IPS-11a (cell line): ENCODE data around the gene EPHA10.

Experiments used
- H3K4me3 ChIP-seq: one replicate; pipeline ENCODE4 v1.5.1; 2013; ENCODE audit warnings: low read depth, low read length, control low read depth

EPHA10 gene

DNA sequence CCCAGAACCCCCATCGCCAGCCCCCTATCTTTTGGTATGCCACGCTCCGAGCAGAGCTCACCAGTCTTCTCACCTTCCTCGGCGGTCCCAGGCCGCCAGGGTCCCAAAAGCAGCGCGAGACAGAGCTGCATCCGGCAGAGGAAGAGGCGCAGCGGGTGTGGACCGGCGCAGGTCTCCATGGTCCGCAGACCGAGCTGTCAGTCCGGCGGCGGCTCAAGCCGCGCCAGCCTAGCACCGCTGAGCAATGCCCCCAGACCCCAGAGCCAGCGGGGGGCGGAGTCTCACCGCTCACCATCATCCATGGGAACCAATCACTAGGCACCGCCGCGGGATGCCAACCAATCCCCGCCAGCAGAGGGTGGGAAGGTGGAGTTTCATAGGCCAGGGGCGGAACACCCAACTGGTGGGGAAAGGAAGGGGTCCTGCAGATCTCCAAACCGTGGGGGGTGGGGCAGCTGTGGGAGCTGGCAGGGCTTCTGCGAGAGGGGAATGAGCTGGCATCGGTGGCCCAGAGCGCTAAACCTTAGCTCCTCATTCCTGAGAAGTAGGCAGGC, at the start of gene EPHA10:
EPHA10 (minus strand) TSS at position 233 of the 554 bp plus-strand sequence; CDS start at position 179, 54 bp downstream.
- H3K4me3 ChIP-seq = no peak within 1 kb of the TSS

GRCh38 chr1:37814252-37814651, 49.3 kb upstream of the EPHA10 start:
- H3K4me3 ChIP-seq = no peak overlapping the region

DNA sequence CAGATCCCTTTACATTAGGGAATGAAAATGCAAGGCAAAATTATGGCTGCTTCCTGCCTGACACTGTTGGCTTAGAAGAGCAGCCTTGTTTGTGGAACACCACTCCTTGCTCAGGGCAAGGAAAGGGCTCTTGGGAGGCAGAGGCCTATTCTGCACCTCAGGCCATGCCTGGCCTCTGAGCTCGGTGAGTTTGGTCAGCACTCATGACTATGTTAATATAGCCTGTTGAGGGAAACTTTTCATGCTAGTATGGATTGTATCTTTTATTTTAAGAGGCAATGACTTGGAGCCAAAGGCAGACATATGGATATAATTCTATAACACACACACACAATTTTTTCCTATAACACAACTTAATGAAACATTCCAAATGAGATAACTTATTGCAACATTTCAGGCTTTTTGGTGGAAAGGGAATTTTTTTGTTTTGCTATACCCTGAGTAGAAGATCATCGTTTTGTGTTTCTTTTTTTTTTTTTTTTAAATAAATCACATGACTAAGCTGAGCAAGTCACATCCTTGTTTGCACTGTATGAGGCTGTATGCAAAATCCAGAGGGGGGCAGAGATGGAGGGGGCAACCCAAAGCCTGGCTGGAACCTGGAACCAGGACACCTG, 48.7 kb upstream of the EPHA10 start:
- H3K4me3 ChIP-seq = no peak overlapping the region

DNA sequence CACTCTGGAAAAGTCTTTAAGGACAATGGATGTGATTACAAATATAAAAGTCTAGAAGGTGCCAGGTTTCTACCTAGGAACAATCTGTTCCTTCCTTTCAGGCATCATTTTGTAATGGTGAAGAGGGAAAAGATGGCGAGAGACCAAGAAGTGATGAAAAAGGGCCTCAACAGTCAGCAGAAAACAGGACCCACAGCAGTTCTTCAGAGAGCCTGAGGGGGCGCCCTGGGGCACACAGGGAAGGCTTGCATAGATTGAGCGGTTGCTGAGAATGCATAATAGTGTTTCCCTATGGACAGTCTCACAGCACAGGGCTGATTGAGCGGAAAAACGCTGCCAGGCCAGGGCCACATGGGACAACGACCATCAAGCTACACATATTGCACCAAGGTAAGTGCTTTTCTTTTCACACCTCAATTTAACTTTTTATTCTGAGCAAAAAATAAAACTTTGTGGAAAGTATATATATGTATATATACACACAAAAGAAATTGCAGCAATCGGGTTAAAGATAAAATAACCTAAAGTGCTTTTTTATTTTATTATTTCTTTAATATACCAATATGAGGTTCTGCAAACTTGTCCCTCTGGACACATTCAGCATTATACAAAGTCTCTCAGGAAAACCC, 46.2 kb upstream of the EPHA10 start:
- no peak overlapping the region for H3K4me3 ChIP-seq

GRCh38 chr1:37809942-37810341, 45.0 kb upstream of the EPHA10 start:
- no peak overlapping the region for H3K4me3 ChIP-seq

DNA sequence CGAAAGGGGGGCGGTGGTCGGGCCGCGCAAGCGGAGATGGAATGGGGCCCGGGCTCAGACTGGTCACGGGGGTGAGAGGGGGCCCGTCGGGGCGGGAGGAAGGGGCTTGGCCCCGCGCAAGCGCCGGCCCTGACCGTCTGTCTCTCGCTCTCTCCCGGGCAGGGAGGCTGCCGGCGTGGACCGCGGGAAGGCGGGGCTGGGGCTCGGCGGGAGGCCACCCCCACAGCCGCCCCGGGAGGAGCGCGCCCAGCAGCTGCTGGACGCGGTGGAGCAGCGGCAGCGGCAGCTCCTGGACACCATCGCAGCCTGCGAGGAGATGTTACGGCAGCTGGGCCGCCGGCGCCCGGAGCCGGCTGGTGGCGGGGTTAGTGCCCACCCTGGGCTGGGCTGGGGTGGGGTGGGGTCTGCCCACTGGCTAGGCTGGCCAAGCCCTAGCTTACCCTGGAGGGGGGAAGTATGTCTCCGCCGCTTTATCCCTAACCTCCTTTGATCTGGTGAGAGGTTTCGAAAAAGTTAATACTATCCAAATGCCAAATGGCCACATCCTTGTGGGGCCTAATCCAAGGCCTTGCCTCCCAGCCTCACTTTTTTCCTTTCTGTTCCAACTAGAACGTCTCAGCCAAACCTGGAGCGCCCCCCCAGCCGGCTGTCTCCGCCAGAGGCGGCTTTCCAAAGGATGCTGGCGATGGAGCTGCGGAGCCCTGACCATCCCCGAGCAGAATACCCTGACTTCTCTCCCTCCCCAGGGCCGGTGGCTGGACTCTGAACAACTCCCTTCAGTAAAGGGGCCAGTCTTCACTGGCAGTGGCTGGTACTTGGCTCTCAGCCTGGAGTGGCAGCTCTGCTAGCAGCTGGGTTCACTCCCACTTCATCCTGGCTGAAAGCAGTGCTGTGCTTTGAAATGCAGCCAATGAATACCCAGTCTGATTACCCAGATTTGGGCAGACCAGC, 43.7 kb upstream of the EPHA10 start:
- H3K4me3 ChIP-seq = peak overlapping the region; percentile 88

GRCh38 chr1:37807555-37808368, 42.8 kb upstream of the EPHA10 start, which contains the start of the genes C1orf122 and YRDC:
Gene C1orf122, plus strand, starts transcription at chr1:37807790. Its CDS starts 615 bp downstream, at chr1:37808405.
Gene YRDC, minus strand, starts transcription at chr1:37808208. Its CDS starts 28 bp downstream, at chr1:37808180.
- H3K4me3 ChIP-seq = peak within 1 kb of the TSS; percentile 88

DNA sequence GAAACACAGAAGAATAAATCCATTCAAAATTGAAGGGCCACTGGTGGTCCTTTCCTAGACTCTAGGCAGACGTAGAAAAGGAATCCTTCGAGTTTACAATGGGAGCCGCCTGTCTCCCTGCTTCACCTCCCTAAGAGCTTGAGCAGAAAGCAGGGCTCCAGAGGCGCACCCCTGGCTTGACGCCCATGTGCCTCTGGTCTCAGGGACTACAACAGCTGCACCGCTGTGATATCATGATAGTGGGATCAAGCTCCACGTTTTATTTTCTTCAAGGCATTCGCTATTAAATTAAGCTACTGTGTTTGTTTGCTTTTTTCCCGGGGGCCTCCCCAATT, 42.3 kb upstream of the EPHA10 start:
- peak overlapping the region; percentile 88 for H3K4me3 ChIP-seq

- no peak overlapping the region for H3K4me3 ChIP-seq
Measured at GRCh38 chr1:37802439-37802838, 37.5 kb upstream of the EPHA10 start.

DNA sequence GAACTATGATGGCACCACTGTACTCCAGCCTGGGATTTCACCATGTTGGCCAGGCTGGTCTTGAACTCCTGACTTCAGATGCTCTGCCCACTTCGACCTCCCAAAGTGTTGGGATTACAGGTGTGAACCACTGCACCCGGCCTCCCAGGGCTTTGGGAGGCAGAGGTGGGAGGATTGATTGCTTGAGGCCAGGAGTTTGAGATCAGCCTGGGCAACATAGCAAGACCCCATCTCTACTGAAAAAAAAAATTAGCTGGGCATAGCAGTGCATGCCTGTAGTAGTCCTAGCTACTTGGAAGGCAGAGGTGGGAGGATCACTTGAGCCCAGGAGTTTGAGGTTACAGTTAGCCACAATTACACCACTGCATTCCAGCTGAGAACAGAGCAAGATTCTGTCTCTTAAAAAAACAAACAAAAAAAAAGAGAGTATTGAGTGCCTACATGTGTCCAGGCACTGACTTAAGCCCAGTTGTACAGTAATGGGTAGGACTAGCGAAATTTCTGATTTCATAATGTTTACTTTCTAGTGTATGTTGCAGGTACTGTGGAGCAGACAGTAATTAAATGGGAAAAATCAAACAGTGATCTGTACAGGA, 32.9 kb upstream of the EPHA10 start:
- H3K4me3 ChIP-seq = no peak overlapping the region

DNA sequence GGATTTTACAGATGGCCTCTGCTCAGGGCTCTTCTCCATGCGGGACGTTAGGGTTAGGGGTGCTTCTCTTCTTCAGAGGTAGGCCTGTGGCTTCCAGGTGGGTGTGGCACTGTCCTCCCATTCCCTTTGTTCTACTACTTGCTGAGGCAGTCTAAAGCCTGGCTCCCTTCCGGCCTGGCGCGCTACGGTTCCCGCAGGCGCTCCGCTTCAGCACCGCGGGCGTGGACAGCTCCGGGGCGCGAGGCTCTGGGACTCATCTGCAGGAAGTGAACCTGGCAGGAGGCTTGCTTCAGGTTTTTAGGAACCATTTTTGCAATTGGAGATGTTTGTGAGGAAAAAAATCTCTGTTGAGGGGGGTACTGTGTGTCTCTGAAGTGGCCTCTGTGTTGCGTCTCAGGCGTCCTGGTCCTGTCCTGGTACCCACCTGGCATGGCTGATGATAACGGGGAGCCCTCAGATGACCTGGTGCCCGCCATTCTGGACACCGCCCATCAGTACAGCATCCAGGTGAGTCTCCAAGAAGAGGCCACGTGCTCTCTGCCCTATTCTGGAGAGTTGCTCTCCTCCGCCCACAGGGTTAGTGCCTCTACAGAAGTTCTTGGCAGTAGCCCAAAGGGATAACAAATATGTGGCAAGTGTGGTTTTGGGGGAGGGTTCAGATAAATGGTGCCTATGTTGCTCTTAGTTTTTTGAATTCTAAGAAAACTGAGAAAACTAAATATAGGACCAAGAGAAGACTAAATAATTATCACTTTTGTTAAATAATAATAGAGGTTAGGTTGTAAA, 30.6 kb upstream of the EPHA10 start:
- peak overlapping the region; percentile 14 for H3K4me3 ChIP-seq

DNA sequence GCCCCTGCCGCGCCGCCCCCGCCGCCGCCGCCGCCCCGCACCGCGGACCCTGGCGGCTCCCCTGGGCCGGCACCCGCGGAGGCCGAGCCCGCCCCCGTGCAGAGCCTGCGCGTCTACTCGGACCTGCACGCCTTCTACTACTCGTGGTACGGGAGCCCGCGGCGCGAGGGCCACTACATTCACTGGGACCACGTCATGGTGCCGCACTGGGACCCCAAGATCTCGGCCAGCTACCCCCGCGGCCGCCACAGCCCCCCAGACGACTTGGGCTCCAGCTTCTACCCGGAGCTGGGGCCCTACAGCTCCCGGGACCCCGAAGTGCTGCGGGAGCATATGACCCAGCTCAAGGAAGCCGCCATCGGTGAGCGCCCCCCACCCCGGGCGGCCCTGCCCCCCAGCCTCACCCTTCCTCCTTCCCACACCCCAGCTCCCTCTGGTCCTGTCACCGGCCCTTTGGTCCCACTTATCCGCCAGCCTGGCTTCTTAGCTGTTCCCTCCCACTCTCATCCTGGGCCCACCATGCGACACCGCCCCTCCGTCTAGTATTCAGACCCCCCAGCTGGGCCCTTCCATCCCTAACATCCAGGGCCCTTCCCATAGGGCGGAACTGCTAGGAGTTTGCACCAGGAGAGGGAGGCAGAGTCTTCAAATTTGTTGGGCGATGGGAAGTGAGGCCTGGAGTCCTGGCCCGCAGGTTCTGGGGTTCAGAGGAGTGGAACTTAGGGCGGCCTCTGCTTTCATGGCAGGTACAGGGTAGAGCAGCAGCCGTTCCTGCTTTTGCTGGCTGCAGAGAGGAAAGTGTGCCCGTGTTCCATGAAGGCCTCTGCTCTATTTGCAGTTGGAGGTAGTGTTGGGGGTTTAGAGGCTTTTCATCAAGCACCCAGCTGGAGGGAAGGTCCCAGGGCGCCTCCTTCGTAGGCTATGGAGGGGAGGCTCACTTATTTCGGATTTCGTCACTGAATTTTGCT, 29.7 kb upstream of the EPHA10 start:
- peak overlapping the region; percentile 37 for H3K4me3 ChIP-seq

- H3K4me3 ChIP-seq = peak within 1 kb of the TSS; percentile 55
Measured at GRCh38 chr1:37793773-37794371, 29.0 kb upstream of the EPHA10 start, which contains the start of gene MANEAL. Gene MANEAL, plus strand, starts transcription at chr1:37793847. Its CDS starts 336 bp downstream, at chr1:37794183.

DNA sequence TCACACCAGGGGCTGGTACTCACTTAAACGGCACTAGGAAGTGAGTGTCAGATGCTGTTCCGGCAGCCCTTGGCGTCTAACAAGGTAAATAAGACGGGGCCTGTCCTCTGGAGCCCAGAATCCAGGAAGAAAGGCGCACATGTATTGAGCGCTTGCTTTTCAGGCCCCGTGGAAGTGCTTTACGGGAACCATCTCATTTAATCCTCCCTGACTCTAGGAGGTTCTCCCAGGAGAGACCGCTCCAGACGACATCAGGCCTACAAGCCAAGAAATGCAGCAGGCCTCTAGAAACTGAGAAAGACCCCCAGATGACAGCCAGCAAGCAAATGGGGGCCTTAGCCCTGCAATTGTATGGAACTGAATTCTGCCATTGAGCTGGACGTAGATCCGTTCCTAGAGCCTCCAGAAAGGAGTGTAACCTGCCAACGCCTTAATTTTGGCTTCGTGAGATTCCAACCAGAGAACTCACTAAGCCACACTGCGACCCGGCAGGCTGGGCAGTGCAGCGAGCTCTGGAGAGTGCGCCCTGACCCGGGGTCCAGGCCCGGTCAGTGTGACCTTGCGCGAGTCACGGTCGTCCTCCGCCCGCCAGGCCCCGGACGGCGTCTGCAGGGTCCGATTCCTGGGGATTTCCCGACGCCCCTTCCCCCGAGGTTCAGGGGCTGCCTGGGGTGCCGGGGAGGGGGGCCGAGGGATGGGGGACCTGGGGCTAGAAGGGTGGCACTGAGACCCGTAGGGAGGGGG, 28.2 kb upstream of the EPHA10 start:
- no peak overlapping the region for H3K4me3 ChIP-seq

GRCh38 chr1:37782491-37782890, 17.6 kb upstream of the EPHA10 start:
- no peak overlapping the region for H3K4me3 ChIP-seq

GRCh38 chr1:37778654-37779053, 13.7 kb upstream of the EPHA10 start:
- H3K4me3 ChIP-seq = no peak overlapping the region

DNA sequence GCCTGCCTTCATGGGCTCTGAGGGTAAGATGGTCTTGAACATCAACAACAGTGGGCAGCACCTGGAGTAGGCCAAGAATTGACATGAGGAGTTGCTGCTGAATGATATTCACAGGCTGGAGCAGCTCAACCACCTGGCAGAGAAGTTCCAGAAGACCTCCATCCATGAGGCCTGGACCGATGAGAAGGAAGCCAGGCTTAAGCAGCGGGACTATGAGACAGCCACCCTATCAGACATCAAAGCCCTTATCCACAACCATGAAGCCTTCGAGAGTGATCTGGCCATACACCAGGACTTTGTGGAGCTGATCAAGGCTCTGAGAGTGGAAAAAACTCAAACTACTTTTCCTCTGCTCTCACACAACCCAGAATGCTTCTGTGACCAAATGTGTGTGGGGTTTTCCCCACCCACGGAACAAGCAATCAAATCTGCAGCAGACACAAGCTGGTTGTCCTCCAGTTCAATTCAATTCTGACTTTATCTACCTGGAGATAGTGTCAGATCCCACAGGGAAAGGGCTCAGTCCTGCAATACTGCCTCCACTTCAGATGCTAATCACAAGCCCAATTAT, 12.1 kb upstream of the EPHA10 start:
- no peak overlapping the region for H3K4me3 ChIP-seq
